ENCODE measurements around the gene FMN1. TPM values are rescaled to one million over a fixed set of nuclear protein-coding genes. Genes with fewer than 3 reads are reported as not detected.
"Not testable (repeated sequence)": the region's sequence is repeated elsewhere in the genome, so short reads cannot be mapped to it uniquely, and the experiment has no call there.

FMN1 gene
- total RNA-seq, 1 donor from 2014 or later: 3.3 TPM

DNA sequence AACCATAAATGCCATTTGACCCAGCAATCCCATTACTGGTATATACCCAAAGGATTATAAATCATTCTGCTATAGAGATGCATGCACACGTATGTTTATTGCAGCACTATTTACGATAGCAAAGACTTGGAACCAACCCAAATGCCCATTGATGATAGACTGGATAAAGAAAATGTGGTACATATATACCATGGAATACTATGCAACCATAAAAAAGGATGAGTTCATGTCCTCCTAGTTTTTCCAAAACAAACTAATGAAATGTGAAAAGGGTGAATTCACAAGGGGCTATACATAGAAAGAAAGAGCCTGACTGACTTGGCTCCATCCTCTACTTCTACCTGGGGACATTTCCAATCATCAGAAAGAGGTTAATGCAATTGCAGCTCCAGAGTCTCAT is 347.8 kb downstream of the FMN1 start:
- intact Hi-C loops (cut with DNase I): loop anchor here (10.0 kb wide), 1 partner anchor 108 kb away; no protein-coding TSS in a partner anchor
- ATAC-seq; DNase-seq (ENCODE audit: missing footprints): not testable (repeated sequence)

DNA sequence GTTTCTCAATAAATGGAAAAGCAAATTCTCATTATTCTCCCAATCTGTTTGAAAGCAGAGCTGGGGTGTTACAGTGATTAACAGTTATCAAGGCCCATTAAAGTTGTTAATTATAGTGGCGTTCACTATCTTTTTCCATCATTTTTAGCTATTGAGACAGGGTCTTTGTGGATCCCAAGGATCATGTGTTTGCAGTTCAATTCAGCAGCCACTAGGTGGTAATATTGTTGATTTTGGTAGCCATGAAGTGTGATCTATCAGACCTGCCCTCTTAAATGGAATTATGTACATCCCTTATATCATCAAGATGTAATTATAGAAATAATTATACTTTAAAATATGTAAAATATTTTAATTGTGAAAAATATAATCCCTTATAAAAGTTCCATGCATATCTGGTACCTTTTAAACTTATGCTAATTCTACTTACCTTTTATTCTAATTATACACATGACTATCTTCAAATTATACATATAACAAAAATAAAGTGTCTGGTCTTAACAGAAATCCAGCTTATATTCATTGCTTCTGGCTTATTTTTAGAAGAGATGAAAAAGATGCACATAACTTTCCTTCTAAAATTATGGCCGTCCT is 350.3 kb downstream of the FMN1 start:
- ATAC-seq (no peak), DNase-seq (ENCODE audit: missing footprints) (no peak)
- intact Hi-C loops (cut with DNase I): loop anchor here (2.0 to 10.0 kb wide), 2 partner anchors 111 to 151 kb away; no protein-coding TSS in a partner anchor

DNA sequence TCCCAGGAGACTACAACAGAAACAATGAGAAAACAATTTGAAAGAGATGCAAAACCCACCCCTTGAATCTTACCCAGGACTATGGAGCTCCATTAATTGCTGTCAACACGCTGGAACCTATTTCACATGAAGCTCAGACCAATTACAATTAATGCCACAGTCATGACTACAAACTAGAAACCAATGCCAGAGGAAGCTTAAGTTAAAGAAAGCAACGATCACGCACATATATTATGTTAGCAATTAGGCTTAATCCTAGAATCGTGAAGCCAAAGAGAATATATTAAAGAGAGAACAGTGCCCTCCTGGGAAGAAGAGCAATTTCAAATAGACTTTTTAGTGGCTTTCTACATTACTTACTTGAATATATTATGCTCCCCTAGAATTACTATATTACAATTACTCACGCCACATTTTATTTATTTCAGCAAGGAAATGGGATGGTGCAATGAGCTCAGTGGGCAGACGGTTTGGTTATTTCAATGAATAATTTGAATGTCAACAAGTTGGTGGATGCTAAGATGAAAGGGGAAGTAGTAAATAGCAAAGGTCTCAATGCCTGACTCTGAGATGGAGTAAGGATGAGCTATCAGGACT is 351.2 kb downstream of the FMN1 start:
- no peak for ATAC-seq

DNA sequence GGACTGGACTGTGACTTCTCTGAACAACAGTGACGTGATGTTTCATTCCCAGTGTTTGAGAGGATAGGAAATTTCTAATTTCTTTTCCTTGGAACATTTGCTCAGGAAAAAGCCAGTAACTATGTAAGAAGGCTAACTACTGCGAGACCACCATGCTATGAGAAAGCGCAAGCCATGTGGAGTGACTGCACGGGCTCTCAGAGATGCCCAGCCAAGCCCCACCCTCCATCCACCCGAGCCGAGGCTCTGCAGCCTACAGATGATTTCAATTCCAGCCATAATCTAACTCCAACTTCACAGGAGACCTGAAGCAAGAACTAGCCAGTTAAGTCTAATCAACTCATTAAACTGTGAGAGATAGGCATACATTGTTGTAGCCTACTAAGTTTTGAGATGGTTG is 352.4 kb downstream of the FMN1 start:
- intact Hi-C loops (cut with DNase I): loop anchor here (10.0 kb wide), 1 partner anchor 113 kb away; no protein-coding TSS in a partner anchor
- ATAC-seq (no peak), DNase-seq (ENCODE audit: missing footprints) (no peak)

More for the DNA sequence above, 351.2 kb downstream of the FMN1 start:
- intact Hi-C loops (cut with DNase I): loop anchor here (10.0 kb wide), 1 partner anchor 111 kb away; no protein-coding TSS in a partner anchor
- DNase-seq (ENCODE audit: missing footprints): no peak

DNA sequence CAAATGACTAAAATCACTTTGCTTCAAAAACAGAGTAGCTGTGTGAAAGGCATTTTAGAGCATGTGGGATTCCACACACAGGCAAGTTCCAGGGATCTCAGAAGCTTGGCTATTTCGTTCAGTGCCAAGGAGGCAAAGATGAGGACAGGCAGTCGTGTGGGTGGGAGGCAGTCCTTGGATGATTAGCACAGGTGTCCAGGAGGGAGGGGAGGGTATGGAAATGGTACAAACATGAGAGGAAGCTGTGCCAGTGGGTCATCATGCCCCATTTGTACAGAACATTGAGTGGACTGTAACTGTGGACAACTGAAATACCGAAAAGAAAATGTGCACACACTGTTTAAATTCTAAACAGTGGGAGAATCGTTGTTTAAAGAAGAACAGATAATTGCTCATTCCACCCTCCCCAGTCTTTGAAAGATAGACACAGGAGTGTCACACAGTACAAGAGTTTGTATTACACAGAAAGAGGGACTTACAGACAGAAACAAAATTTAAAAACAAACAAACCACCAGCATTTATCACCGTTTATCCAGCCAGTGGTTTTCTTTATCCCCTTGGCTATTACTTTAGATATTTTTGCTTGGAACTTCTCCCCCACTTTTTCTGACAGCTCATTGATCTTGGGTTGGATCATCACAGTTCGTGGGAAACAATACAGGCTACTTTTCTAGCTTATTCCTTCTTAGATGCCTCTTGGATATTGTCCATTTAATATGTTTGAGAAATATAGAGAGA is 353.8 kb downstream of the FMN1 start:
- DNase-seq (ENCODE audit: missing footprints) (no peak), ATAC-seq (no peak)
- intact Hi-C loops (cut with DNase I): loop anchor here (10.0 kb wide), 1 partner anchor 114 kb away; no protein-coding TSS in a partner anchor

- intact Hi-C loops (cut with DNase I): no loop called here
- no peak for ATAC-seq
- no peak for DNase-seq (ENCODE audit: missing footprints)
Measured at GRCh38 chr15:32838820-32839219, 355.7 kb downstream of the FMN1 start.

- no peak for DNase-seq (ENCODE audit: missing footprints)
- ATAC-seq: no peak
- intact Hi-C loops (cut with DNase I): no loop called here
Measured at GRCh38 chr15:32838338-32838737, 356.2 kb downstream of the FMN1 start.

GRCh38 chr15:32837935-32838334 is 356.6 kb downstream of the FMN1 start:
- ATAC-seq (no peak), DNase-seq (ENCODE audit: missing footprints) (no peak)
- intact Hi-C loops (cut with DNase I): no loop called here

DNA sequence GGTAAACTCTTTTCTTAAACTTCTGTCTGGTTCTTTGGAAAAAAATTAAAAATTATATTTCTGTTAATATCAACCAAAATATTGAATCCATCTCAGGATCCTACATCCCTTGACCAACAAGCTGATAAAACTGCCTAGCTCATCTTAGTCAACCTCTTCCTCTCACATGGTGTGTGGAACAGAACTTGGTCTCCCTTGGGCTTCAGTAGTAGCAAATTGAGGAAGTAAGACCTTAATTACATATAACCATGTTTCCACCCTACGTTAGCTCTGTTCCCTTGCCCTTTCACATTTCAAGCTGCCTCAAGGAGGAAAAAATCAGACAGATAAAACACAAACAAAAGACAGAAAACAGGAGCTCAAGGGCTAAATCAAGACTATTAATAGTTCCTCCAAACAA is 360.4 kb downstream of the FMN1 start:
- intact Hi-C loops (cut with DNase I): no loop called here
- ATAC-seq: no peak
- DNase-seq (ENCODE audit: missing footprints): no peak

DNA sequence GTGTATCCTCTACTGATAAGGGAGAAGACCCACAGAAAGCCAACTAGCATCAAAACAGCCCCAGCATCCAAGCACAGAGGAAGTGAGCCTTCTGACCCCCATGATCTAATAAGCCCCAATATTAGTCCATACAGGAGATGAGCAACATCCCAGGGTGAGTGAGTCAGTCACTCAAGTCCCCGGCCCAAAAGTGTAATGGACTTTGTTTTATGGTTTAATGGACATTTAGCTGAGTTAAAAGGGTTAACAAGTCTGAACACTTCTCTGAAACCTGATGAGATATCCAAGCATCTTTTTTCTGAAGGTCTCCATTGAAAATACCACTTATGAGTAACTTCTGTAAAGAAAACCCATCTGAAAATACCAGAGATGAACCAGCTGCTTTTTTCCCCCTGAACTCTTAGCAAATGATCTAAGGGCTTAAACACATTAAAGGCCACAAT is 361.1 kb downstream of the FMN1 start:
- intact Hi-C loops (cut with DNase I): no loop called here
- DNase-seq (ENCODE audit: missing footprints) (no peak), ATAC-seq (no peak)

GRCh38 chr15:32831485-32831884 is 363.0 kb downstream of the FMN1 start:
- DNase-seq (ENCODE audit: missing footprints) (no peak), ATAC-seq (no peak)
- intact Hi-C loops (cut with DNase I): no loop called here

GRCh38 chr15:32830241-32830640 is 364.3 kb downstream of the FMN1 start:
- intact Hi-C loops (cut with DNase I): no loop called here

DNA sequence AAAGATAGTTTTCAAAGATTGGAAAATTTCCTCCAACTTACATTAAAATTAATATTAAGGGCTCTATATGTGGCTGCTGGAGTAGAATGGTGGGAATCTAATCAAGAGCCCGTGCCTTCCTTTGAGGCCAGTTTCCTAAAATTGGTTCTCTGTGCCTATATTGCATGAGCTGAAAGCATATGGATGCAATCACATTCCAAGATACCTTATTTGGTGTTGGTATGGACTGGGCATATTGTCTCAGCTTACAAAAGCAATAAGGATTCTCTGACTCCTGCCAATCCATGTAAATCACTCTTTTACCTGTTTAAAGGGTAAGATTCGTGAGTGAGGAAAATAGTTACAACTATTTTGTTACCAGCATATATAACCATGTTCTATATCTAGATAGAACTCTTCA is 365.1 kb downstream of the FMN1 start:
- intact Hi-C loops (cut with DNase I): no loop called here
- no peak for ATAC-seq

More at GRCh38 chr15:32830241-32830640, 364.3 kb downstream of the FMN1 start:
- ATAC-seq (no peak), DNase-seq (ENCODE audit: missing footprints) (no peak)

DNA sequence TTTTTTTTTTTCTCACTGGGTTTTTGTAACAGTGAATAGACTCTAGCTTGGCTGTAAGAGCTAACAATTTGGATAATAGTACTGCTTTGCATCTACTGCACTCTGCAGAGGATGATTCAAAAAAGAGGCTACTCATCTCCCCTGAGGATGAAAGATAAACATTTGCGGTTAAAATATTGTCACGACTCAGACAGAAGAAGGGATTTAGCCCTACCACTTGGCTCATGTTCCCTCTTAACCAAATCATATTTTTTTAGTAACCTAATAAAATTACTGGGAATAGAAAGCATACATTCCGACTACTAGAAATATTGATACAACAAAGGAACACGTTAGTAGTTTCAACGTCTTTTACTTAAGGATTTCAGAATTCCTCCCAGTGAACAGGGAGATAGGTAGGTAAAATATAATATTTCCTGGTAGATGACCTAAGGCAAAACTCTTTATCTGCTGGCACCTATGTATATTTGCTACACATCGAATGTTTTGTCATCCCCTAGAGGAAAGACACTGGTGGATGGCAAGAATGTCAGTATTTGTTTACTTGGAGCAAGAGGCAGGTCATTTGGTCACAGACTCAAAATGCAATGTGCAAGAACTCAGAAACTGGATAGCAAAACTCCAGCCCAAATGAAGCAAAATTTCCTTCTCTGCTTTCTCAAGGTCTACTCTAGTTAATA is 365.9 kb downstream of the FMN1 start:
- DNase-seq (ENCODE audit: missing footprints) (no peak), ATAC-seq (no peak)
- intact Hi-C loops (cut with DNase I): no loop called here

More for the DNA sequence above, 365.1 kb downstream of the FMN1 start:
- DNase-seq (ENCODE audit: missing footprints): no peak

DNA sequence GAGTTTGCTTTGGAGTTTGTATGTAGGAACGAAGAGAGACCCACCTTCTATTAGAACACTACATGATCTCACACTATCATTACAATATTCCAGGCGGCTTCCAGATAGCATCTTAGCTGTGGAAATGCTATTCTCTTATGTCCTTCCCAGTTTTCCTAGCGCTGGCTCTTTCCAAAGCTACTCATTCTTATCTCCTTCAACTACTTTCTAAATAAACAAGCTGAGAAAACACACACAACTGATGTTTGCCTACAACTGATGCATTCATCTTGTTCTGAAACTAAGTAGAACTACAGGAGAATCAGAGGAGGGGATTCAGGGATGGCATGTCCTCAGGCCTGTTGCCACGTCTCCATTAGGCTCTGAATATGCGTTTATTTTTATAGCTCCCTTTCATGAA is 367.8 kb downstream of the FMN1 start:
- intact Hi-C loops (cut with DNase I): no loop called here
- ATAC-seq (no peak), DNase-seq (ENCODE audit: missing footprints) (no peak)

- DNase-seq (ENCODE audit: missing footprints): no peak
- no peak for ATAC-seq
- intact Hi-C loops (cut with DNase I): no loop called here
Measured at GRCh38 chr15:32825219-32825618, 369.3 kb downstream of the FMN1 start.

DNA sequence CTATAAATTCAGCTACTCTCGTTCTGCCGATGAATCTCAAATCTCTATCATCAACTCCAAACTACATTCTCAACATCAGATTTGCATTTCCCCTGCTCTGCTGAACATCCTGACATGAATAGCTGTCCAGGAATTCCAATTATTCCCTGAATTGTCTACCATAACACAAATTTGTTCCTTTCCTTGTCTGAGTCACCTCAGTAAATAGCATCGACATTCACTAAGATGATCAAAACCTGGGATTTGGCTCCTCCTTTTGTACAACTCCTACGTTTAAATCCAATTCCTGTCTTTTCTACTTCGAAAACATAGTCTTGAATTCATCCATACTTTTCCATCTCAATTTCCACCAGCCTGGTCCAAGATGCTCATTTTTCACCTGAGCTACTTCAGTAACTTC is 369.7 kb downstream of the FMN1 start:
- intact Hi-C loops (cut with DNase I): no loop called here
- no peak for DNase-seq (ENCODE audit: missing footprints)
- no peak for ATAC-seq

- intact Hi-C loops (cut with DNase I): no loop called here
- no peak for ATAC-seq
- DNase-seq (ENCODE audit: missing footprints): no peak
Measured at GRCh38 chr15:32823750-32824149, 370.8 kb downstream of the FMN1 start.

DNA sequence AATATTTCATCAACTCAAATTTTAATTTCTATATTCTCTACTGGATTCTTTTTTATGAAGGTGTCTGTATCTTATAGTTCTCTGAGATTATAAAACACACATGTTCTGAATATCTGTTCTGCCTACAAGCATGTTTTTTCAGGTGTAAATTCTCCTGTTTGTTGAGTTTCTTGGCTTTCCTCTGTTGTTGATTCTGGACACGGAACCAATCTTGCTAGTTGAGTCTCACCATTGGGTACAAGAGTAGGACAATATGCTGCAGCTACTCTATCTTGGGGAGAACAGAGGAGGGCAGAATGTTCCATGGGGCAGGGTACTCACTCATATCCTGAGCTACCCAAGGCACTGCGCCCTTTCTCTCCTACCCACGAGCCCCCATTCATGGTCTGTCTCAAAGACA is 371.8 kb downstream of the FMN1 start:
- intact Hi-C loops (cut with DNase I): no loop called here
- DNase-seq (ENCODE audit: missing footprints) (no peak), ATAC-seq (no peak)

Measured in Right ventricle myocardium inferior (tissue), 1 donor.